Measurements from ENCODE around the gene SAMD8.
A peak's percentile ranks its signal among the peaks of the same experiment; 100 is the strongest.

The SAMD8 gene

DNA sequence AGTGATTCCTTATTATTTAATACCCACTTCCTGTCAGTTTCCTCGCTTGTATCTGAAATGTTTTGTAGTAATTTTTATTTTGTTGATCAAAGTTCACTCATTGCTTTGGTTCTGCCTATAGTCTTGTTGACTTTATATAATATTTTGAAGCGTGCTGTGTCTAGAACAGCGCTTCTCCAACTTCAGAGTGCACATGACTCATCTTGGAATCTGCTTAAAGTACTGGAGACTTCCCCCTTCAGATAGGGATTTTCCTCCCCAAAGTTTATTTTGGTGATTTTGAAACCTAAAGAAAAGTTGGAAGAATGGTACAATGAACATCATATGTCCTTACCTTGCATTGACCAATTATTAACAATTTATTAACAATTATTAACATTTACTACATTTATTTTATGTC is 118.5 kb downstream of the SAMD8 start:
- DNase-seq, result peak; percentile 34

DNA sequence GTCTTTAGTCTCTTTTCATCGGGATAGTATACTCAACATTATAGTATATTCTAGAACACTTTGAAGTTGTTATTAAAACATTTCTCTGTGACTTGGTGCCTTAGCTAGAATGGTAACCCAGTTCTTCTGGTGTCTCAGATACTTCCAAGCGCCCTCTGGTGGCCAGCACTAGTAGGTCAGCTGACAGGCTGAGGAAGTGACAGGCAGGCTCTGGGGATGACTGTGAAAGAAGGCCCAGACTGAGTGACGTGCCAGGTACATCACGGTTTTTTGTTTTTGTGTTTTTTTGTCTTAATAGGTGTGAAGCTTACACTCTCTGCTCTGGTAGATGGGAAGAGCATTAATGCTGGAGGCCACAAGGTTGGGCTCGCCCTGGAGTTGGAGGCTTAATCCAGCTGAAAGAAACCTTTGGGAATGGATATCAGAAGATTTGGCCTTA is 119.2 kb downstream of the SAMD8 start:
- DNase-seq, result peak; percentile 69

All from amniotic stem cell (primary cell).